SU-DHL-6 (cell line): Measurements from ENCODE around the gene SFSWAP.

Experiments
- H2AFZ ChIP-seq: fragments of 200-600 bp; sonication (generic); 2 replicates; pipeline ENCODE4 v1.6.1; 2014; ENCODE audit warnings: low read depth, mild to moderate bottlenecking, moderate library complexity, mixed read lengths, antibody characterized with exemption, low read length; ENCODE audit not compliant: severe bottlenecking
- H3F3A ChIP-seq: fragments of 200-600 bp; shearing (Covaris generic); 2 replicates; pipeline ENCODE4 v1.6.0; 2016; ENCODE audit warnings: antibody characterized with exemption, mild to moderate bottlenecking; ENCODE audit not compliant: insufficient read depth
- H3K27ac ChIP-seq: fragments of 200-600 bp; sonication (generic); 2 replicates; pipeline ENCODE4 v1.5.1; 2016; ENCODE audit warnings: low read depth, mild to moderate bottlenecking, low read length, moderate library complexity, mixed read lengths
- H3K27me3 ChIP-seq: fragments of 200-600 bp; sonication (generic), shearing (Covaris generic); 2 replicates; pipeline ENCODE4 v1.6.0; 2014; ENCODE audit warnings: mild to moderate bottlenecking, low read length
- H3K36me3 ChIP-seq: fragments of 200-600 bp; sonication (generic); 2 replicates; pipeline ENCODE4 v1.6.1; 2014; ENCODE audit warnings: mild to moderate bottlenecking, low read length, mixed read lengths
- H3K4me2 ChIP-seq: fragments of 300-600, 200-600 bp; shearing (Covaris generic), sonication (generic); 2 replicates; pipeline ENCODE4 v1.6.0; 2014; ENCODE audit warnings: low read length, low read depth, mild to moderate bottlenecking; ENCODE audit not compliant: poor library complexity, severe bottlenecking
- H3K4me3 ChIP-seq: fragments of 200-600 bp; sonication (generic); 2 replicates; pipeline ENCODE4 v1.5.1; 2014; ENCODE audit warnings: antibody characterized with exemption, low read length, mild to moderate bottlenecking, mixed read lengths; ENCODE audit not compliant: insufficient read depth, poor library complexity, severe bottlenecking
- H3K79me2 ChIP-seq: fragments of 200-600 bp; sonication (generic); 2 replicates; pipeline ENCODE4 v1.6.1; 2014; ENCODE audit warnings: mild to moderate bottlenecking, low read length, moderate library complexity; ENCODE audit not compliant: insufficient read depth
- H3K9ac ChIP-seq: fragments of 200-600 bp; sonication (generic); 2 replicates; pipeline ENCODE4 v1.7.0; 2014; ENCODE audit warnings: mild to moderate bottlenecking, low read length
- H3K9me2 ChIP-seq: fragments of 200-600 bp; sonication (generic); replicated peaks from 2 replicates; pipeline ENCODE4 v1.6.1; 2014; ENCODE audit warnings: low read length; ENCODE audit not compliant: insufficient read depth
- H3K9me3 ChIP-seq: fragments of 200-600 bp; sonication (generic); 2 replicates; pipeline ENCODE4 v1.6.1; 2014; ENCODE audit warnings: low read length, mixed read lengths; ENCODE audit not compliant: insufficient read depth
- H4K20me1 ChIP-seq: fragments of 200-600 bp; sonication (generic); 2 replicates; pipeline ENCODE4 v1.6.1; 2014; ENCODE audit warnings: low read depth, mild to moderate bottlenecking, antibody characterized with exemption, low read length, moderate library complexity, mixed read lengths
- EZH2phosphoT487 ChIP-seq: fragments of 200-600 bp; sonication (generic), shearing (Covaris generic); conservative IDR thresholded peaks from 2 replicates; pipeline ENCODE4 v1.6.1; 2018; ENCODE audit warnings: mild to moderate bottlenecking, antibody characterized with exemption, low read length, moderate library complexity, mixed read lengths
- TF ChIP-seq, protein P1 (sequence below): fragments of 200-600 bp; sonication (generic); IDR thresholded peaks from one replicate; pipeline ENCODE4 v1.5.1; 2017; ENCODE audit warnings: antibody characterized with exemption, mild to moderate bottlenecking, low read length, moderate library complexity; ENCODE audit not compliant: insufficient read depth, poor library complexity, severe bottlenecking

Gene SFSWAP

DNA sequence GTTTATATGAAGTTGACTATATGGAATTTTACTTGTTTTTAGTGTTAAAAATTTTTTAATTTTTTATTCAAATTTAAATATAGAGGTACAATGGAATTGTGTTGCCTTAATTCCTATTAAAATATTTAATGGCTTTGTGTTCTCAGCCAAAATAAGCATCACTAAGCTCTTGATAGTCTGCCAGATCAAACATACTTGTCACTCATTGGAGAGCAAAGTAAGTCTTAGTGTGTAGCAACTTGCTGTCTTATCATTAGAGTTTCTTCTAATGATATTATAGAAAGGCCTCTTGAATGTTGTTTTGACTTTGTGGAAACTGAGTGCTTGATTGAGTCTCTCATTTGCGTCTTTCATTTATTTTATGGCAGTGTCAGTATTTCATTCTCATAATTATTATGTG, 10.7 kb downstream of the SFSWAP start:
- no peaks in the 10 kb centered on the region for H4K20me1 ChIP-seq
- no peak overlapping the region for H3K9ac ChIP-seq
- peaks cover 52% of the 10 kb centered on the region for H3K36me3 ChIP-seq
- no peak overlapping the region for H3K27ac ChIP-seq
- no peaks in the 10 kb centered on the region for H3F3A ChIP-seq
- no peak overlapping the region for H3K4me2 ChIP-seq
- H3K9me2 ChIP-seq = no peaks in the 10 kb centered on the region
- H3K9me3 ChIP-seq = no peaks in the 10 kb centered on the region
- TF ChIP-seq, protein P1, sequence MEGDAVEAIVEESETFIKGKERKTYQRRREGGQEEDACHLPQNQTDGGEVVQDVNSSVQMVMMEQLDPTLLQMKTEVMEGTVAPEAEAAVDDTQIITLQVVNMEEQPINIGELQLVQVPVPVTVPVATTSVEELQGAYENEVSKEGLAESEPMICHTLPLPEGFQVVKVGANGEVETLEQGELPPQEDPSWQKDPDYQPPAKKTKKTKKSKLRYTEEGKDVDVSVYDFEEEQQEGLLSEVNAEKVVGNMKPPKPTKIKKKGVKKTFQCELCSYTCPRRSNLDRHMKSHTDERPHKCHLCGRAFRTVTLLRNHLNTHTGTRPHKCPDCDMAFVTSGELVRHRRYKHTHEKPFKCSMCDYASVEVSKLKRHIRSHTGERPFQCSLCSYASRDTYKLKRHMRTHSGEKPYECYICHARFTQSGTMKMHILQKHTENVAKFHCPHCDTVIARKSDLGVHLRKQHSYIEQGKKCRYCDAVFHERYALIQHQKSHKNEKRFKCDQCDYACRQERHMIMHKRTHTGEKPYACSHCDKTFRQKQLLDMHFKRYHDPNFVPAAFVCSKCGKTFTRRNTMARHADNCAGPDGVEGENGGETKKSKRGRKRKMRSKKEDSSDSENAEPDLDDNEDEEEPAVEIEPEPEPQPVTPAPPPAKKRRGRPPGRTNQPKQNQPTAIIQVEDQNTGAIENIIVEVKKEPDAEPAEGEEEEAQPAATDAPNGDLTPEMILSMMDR = no peak
- no peak for TF ChIP-seq EZH2phosphoT487
- no peak overlapping the region for H3K4me3 ChIP-seq
- H2AFZ ChIP-seq = no peak overlapping the region
- H3K79me2 ChIP-seq = peaks cover 17% of the 10 kb centered on the region
- H3K27me3 ChIP-seq = no peaks in the 10 kb centered on the region

DNA sequence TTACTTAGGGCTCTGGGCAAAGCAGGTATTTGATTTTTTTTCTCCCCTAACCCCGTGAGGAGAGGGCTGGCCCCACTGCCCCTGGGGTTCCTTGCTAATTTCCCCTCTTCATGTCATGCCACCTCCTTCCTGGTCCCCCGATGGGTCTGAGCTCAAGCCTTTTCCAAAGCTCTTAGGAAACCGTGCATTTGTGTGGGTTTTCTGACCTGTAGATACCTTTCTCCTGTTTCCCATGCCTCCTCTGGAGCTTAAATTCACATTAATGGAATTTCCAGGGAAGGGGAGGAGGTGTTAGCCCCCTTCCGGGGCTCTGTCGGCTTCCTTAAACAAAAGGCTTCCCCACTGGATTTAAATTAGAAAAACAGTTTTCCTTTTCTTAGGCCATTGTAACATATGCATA, 12.6 kb downstream of the SFSWAP start:
- Histone ChIP-seq H3K36me3 (peaks cover 41% of the 10 kb centered on the region; the same call in 1 of the 2 replicates), H3K27ac (no peak overlapping the region), H3K9ac (no peak overlapping the region), H3K4me3 (no peak overlapping the region), H3K79me2 (peaks cover 17% of the 10 kb centered on the region), H3K9me2 (no peaks in the 10 kb centered on the region), H3K9me3 (no peaks in the 10 kb centered on the region), H3K4me2 (no peak overlapping the region), H3F3A (no peaks in the 10 kb centered on the region), H3K27me3 (no peaks in the 10 kb centered on the region), H2AFZ (no peak overlapping the region), H4K20me1 (no peaks in the 10 kb centered on the region)
- TF ChIP-seq, protein P1 = no peak
- TF ChIP-seq EZH2phosphoT487 = no peak

- no peak overlapping the region for H3K4me2 ChIP-seq
- no peak overlapping the region for H3K27ac ChIP-seq
- H3K9me3 ChIP-seq = no peaks in the 10 kb centered on the region
- peaks cover 17% of the 10 kb centered on the region for H3K79me2 ChIP-seq
- H2AFZ ChIP-seq = no peak overlapping the region
- no peaks in the 10 kb centered on the region for H3K9me2 ChIP-seq
- H3K36me3 ChIP-seq = peaks cover 35% of the 10 kb centered on the region; the same call in 1 of the 2 replicates
- TF ChIP-seq EZH2phosphoT487 = no peak
- TF ChIP-seq, protein P1 = no peak
- H3K9ac ChIP-seq = no peak overlapping the region
- no peaks in the 10 kb centered on the region for H4K20me1 ChIP-seq
- no peaks in the 10 kb centered on the region for H3F3A ChIP-seq
- H3K4me3 ChIP-seq = no peak overlapping the region
- H3K27me3 ChIP-seq = no peaks in the 10 kb centered on the region
Observed at GRCh38 chr12:131724534-131724933, 13.6 kb downstream of the SFSWAP start.
